GM12872 (cell line): ENCODE results near the gene CACNA2D3.

Experiments used
- CTCF ChIP-seq: IDR thresholded peaks from 3 replicates; pipeline ENCODE4 v1.5.1; 2011; ENCODE audit warnings: low read depth, mild to moderate bottlenecking, low read length, moderate library complexity; ENCODE audit not compliant: insufficient read depth

CACNA2D3 gene

GRCh38 chr3:54217828-54218227 is 95.5 kb downstream of the CACNA2D3 start:
- TF ChIP-seq CTCF = no peak

GRCh38 chr3:54222316-54222715 is 100.0 kb downstream of the CACNA2D3 start:
- TF ChIP-seq CTCF = no peak

GRCh38 chr3:54223063-54223462 is 100.7 kb downstream of the CACNA2D3 start:
- TF ChIP-seq CTCF = no peak

- no peak for TF ChIP-seq CTCF
Measured at GRCh38 chr3:54225841-54226528, 103.6 kb downstream of the CACNA2D3 start.

GRCh38 chr3:54228806-54229205 is 106.5 kb downstream of the CACNA2D3 start:
- TF ChIP-seq CTCF = no peak

GRCh38 chr3:54232618-54233017 is 110.3 kb downstream of the CACNA2D3 start:
- TF ChIP-seq CTCF = no peak

GRCh38 chr3:54235998-54236397 is 113.6 kb downstream of the CACNA2D3 start:
- TF ChIP-seq CTCF = no peak
